HT-29 (cell line): ENCODE data around the gene ZER1. TPM values are rescaled to one million over a fixed set of nuclear protein-coding genes. Genes with fewer than 3 reads are reported as not detected.

ENCODE experiments used
- DNase-seq: peaks from one replicate; pipeline ENCODE4 v3.0.0-alpha.2; 2015; ENCODE audit warnings: low spot score
- total RNA-seq: library from RNA; depleted of rRNA; stranded (reverse); fragments of >200 nt; shearing (Covaris generic); gene quantifications from 2 replicates; pipeline ENCODE4 v1.2.3, GENCODE V29; 2014

Gene ZER1
- total RNA-seq, 1 experiment from 2014 or later = 18.5 TPM

GRCh38 chr9:128735373-128735772 lies 36.4 kb downstream of the ZER1 start:
- DNase-seq = no peak

- peak; percentile 95 for DNase-seq
These were observed 38.5 kb downstream of the ZER1 start for GRCh38 chr9:128733256-128733655.

GRCh38 chr9:128732576-128732975 lies 39.2 kb downstream of the ZER1 start:
- DNase-seq = no peak

- DNase-seq = no peak
These were observed 40.0 kb downstream of the ZER1 start for GRCh38 chr9:128731691-128732090.

GRCh38 chr9:128731093-128731492 lies 40.6 kb downstream of the ZER1 start:
- DNase-seq = no peak

- DNase-seq = no peak
These were observed 41.8 kb downstream of the ZER1 start for GRCh38 chr9:128729766-128730517.

GRCh38 chr9:128729302-128729701 lies 42.4 kb downstream of the ZER1 start:
- no peak for DNase-seq

- DNase-seq = no peak
These were observed 43.4 kb downstream of the ZER1 start for GRCh38 chr9:128728298-128728697.

- no peak for DNase-seq
These were observed 44.0 kb downstream of the ZER1 start for GRCh38 chr9:128727640-128728248.

GRCh38 chr9:128724744-128725211 lies 46.9 kb downstream of the ZER1 start:
- peak; percentile 75 for DNase-seq

- DNase-seq = peak; percentile 99
These were observed 47.6 kb downstream of the ZER1 start, which contains the start of gene ZDHHC12 for GRCh38 chr9:128723866-128724743. Gene ZDHHC12 (minus strand): TSS chr9:128724127. CDS start chr9:128724093, 34 bp downstream.

GRCh38 chr9:128723352-128723865 lies 48.3 kb downstream of the ZER1 start:
- DNase-seq = no peak

- no peak for DNase-seq
These were observed 49.1 kb downstream of the ZER1 start for GRCh38 chr9:128722380-128723351.

GRCh38 chr9:128721487-128722010 lies 50.2 kb downstream of the ZER1 start:
- DNase-seq = no peak

GRCh38 chr9:128720841-128721486 lies 50.8 kb downstream of the ZER1 start:
- DNase-seq = no peak

- no peak for DNase-seq
These were observed 51.7 kb downstream of the ZER1 start for GRCh38 chr9:128719919-128720605.

- DNase-seq = no peak
These were observed 53.3 kb downstream of the ZER1 start for GRCh38 chr9:128718475-128718874.

GRCh38 chr9:128718047-128718446 lies 53.7 kb downstream of the ZER1 start:
- DNase-seq = no peak

GRCh38 chr9:128716581-128717254 lies 55.0 kb downstream of the ZER1 start:
- DNase-seq = no peak
